Erythroblast (primary cell): ENCODE data around the gene ZNF236.

Source experiments
- DNase-seq, 2 experiments: peaks; one replicate each; lab custom pipeline; 2025; lab: John Stamatoyannopoulos, UW
- GATA1 ChIP-seq: IDR thresholded peaks from 2 replicates; pipeline ENCODE4 v1.6.1; 2011; ENCODE audit warnings: low read depth, mild to moderate bottlenecking, control low read depth, low read length, moderate library complexity
- POLR2A ChIP-seq: IDR thresholded peaks from 2 replicates; pipeline ENCODE4 v1.6.1; 2011; ENCODE audit warnings: mild to moderate bottlenecking, low read length

Gene ZNF236

DNA sequence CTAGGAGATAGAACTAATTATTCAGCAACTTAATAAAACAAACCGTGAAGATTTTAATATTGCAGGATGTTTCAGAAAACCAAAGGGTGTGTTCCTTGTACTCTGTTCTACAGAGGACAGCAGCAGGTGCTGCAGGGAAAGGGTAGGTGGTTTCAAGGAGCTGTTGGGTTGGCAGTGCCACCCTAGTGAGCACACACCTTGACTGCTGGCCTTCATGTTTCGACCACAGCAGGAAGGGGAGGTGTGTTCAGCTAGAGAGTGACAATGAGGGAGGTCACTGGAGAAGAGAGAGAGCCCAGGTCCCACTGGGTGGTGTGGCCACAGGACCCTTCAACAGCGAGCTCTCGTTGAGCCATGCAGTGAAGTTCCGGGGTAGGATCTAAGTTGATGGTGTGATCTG lies 98.6 kb downstream of the ZNF236 start:
- no peak for DNase-seq
- TF ChIP-seq POLR2A, result no peak
- no peak for TF ChIP-seq GATA1

DNA sequence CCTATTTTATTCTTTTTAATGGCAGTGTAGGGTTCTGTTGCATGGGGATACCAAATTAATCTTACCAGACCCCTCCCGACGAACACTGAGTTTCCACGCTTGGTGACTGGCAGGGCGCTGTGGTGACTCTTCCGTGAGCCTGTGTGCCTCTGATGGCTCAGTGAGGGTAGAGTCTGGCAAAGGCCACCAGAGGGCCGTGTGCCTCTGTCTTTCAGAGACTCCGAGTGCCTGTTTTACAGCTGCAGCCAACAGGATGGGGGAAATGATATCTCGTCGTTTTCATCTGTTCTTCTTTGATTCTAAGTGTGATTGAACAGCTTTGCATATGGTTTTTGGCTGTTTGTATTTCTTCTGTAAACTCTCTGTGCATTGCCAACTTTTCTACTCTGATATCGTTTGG lies 99.8 kb downstream of the ZNF236 start:
- peak; percentile 71 to 79 for DNase-seq
- no peak for TF ChIP-seq POLR2A
- TF ChIP-seq GATA1, result no peak

DNA sequence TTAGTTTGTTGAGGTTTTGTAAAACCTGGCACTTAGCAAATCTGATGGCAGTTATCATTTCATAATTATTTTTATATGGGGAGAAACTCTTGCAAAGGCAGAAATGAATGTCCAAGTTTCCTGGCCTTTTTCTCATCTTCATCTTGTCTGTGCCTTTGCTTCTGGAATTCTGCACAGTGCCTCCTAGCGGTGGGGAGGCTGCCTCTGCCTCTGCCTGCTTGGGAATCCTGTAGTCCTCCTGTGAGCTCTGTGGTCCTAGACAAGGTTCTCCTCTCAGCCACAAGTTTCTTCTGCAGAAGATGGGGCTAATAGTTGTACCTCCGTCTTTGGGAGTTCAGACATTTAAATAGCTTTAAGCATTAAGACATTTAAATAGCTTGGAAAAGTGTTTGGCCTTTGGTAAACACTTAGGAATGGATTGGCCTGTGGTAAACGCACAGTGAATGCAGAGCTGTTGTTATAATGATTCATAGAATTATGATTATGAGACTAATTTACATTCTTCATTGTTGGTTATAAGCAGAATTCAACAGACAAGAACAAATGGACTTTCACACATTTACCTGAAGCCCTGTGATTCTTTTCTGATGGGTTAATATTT lies 101.2 kb downstream of the ZNF236 start:
- TF ChIP-seq POLR2A, result no peak
- no peak for TF ChIP-seq GATA1
- peak; percentile 26 to 57 for DNase-seq

DNA sequence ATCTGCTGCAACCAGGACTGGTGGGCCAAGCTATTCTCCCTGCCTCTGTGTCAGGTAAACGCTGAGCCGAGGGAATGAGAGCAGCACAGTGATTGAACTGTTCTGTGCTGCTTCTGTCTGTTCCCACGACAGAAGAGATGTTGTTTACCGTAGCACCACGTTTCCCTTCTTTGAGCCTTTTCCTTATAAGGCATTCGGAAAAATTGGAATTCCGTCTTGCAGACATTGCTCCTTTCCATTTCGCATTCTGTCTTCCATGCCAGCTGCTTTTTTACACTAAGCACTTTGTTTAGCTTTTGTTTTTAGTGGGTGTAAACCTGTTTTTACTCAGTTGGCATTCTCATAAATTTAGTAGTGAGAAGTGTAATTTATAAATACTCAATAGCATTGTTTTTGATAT lies 103.1 kb downstream of the ZNF236 start:
- DNase-seq, result no peak
- no peak for TF ChIP-seq POLR2A
- no peak for TF ChIP-seq GATA1

DNA sequence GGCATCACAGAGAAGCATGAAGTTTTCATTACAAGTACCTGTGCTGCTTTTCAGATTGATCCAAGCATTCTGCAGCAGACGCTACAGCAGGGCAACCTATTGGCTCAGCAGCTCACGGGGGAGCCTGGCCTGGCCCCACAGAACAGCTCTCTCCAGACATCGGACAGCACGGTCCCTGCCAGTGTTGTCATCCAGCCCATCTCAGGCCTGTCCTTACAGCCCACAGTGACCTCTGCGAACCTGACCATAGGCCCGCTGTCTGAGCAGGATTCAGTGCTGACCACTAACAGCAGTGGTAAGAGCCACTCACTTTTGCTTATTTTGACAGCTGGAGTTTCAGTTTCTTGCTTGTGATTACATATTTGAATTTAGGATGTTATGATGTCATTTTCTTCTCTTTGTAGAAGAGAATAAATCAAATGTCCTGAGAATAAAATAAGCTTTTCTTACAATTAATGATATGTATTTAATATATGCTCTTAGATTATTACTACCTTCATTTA lies 104.9 kb downstream of the ZNF236 start:
- no peak for DNase-seq
- TF ChIP-seq POLR2A, result no peak
- TF ChIP-seq GATA1, result no peak

DNA sequence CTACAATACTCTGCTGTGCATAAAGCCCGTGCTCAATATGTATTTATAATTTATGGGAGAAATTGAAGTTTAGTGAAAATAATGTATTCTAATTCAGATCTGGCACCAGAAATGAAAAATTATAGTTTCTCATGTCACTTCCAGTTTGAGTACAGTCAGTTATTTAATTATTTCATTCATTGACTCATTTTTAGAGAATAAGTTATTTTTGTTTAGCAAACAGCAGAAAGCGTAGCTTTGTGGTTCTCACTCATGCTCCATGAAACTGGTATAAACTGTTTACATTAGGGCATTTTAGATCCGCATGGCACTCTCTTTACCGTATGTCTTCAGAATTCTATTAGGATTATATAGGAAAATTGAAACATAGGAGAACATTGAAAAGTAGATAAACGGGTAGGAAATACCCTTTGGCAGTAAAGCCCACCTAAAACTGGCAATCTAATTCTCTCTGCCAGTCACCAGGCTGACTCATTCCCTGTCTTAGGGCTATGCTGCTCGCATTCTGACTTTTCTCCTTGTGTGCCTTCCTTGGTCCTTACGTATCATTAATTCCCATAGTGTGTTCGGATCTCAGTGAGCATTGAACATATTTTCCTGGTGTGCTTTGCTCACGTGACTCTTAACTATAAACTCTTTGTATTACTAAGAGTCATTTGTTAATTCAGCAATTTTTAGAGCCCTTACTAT lies 106.0 kb downstream of the ZNF236 start:
- no peak for DNase-seq
- TF ChIP-seq GATA1 (no peak), POLR2A (no peak)

DNA sequence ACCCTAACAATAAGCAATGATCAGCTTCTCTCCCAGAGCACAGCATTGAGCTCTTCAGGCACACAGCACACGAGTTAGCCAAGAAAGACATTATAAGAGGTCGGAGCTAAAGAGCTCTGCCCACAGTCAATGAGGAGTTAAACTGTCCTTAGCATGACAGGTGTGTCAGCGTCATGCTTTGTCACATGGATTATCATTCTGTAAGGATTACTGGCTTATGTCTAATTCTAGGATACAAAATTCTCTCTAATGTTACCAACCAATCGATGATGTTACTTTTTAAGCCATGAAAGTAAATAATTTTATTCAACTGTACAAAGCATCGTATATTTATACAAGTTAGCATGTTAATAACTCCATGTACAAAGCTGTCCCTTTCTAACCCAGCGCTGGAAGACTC lies 108.8 kb downstream of the ZNF236 start:
- no peak for DNase-seq
- TF ChIP-seq POLR2A (no peak), GATA1 (no peak)

DNA sequence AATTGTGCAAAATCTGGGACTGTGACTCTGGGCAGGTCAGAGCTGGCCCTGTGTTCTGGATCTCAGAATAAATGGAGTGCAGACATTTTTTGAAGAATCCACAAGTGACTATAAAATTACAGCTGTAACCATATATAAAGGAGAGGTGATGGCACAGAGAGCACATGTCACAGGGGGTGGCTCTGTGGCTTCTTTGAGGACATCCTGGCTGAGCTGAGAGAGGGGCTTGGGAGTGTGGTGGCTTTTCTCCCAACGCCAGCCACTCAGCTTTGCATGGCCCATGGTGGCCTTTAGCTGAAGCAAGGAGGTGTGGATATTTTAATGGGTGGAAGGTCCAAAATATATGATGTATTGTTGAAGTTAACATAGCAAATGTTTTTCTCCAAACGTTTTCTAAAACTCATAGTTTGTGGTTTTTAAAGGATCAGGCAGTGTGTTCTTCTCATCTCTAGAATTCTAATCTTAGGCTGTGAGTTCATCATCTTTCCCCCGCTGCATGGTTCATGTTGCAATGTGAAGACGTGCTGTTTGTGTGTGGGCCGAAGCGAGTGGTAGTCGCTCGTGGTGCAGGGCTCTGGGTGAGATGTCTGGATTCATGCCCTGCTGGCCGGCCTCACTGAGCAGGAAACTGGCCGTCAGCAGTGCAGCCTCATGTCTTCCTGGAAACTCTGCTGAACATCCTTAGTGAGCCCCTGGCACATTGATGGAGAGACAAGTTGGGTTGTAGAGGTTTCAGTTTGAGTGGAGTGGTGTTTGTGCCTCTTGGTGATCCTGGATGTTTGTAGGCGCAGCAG lies 109.9 kb downstream of the ZNF236 start:
- TF ChIP-seq GATA1, result no peak
- no peak for TF ChIP-seq POLR2A
- no peak for DNase-seq

DNA sequence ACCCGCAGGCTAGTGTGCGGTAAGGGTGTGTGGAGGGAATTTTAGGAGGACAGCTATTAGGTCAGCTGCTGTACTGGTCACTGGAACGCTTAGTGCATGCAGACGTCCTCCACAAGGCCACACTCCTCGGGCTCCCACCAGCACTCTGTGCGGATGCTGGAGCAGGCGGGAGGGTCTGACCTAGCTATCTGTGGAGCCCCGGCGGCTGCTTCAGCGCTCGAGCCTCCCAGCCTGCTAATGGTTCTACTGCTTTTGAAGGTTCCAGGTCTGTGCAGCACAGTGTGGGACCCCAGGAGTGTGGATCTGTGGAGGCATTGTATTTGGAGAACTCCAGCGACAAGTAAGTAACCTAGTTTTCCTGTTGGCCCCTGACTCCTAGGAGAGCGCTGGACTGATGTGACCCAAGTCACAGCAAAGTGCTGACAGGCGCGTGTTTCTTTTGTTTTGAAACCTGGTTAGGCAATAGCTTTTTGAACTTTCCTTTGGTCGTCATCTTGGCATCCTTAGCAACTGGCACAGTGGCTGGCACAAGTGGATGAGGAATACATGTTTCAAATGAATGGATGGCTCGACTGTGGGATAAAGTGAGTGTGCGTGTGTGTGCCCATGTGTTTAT lies 113.5 kb downstream of the ZNF236 start:
- no peak for DNase-seq
- TF ChIP-seq POLR2A (no peak), GATA1 (no peak)

DNA sequence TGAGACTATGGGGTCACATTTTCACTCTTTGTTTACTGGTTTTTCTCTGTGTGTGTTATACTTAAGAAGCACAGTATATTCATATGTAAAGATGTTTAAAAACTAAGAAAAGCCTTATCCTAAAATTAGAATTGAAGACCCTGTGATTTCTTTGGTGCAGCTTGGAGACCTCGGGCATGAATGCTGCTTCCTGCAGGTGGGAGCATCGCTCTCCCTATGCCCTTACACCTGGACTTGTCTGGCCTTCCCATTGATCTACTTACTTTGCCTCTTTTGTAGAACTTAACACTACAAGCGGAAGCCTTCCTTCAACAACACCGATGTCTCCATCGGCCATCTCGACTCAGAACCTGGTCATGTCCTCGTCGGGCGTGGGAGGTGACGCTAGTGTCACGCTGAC lies 114.5 kb downstream of the ZNF236 start:
- no peak for TF ChIP-seq POLR2A
- TF ChIP-seq GATA1, result no peak
- DNase-seq, result no peak

DNA sequence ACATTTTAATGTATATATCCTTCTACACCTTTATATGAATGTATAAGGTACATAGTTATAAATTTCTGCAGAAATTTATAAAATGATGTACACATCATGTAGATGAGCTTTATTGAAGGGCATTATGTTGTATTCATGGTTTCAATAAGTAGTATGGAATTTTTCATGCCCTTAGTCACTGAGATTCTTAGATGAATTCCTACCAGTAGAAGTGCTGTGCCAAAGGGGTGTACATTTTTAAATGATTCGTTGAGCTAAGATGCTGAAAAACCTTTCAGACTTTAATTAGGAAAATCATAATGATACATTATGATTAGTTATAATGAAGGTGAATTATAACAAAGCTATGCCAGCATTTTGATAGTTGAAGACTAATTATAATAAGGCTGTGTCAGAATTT lies 115.2 kb downstream of the ZNF236 start:
- no peak for DNase-seq
- TF ChIP-seq POLR2A (no peak), GATA1 (no peak)

DNA sequence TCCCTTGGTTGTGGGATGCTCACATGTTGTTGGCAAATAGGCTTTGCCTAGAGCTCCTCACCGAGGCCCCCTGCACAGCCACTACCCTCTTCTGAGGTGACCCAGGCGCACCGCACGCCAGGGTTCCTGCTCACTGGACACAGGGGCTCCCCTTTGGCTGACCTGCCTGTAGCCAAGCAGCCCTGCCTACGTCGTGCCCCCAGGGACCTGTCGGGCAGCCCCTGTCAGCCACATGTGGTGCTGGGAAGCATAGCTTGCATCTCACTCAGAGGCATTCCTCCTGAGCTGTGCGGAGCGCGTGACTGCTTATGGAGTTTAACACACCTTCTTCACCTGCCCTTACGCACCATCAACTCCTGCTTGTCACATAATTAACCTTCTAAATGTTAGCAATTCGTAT lies 116.3 kb downstream of the ZNF236 start:
- no peak for TF ChIP-seq POLR2A
- no peak for TF ChIP-seq GATA1
- DNase-seq, result no peak

DNA sequence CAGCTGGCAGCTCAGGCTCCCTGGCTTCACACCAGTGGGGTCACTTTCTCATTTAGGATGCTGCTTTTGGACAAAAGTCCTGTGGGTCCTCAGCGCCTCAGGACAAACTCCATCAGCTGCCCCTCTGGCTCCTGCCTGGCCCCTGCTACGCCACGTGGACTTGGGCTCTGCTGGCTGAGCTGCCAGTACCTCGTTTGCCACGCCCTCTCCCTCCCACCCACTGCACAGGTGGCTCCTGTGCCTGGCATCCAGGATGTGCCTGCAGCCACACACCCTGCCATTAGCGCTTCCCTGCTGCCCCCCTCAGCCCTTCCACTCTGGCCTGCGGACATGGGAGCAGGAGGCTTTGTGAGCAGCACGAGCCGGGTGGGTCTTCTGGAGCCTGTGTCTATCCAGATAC lies 118.9 kb downstream of the ZNF236 start:
- TF ChIP-seq GATA1 (no peak), POLR2A (no peak)
- no peak for DNase-seq
